DMS114 treated with DMSO at 0.1 percent for 48 hours (cell line): ENCODE data around the gene EGFL7.
A peak's percentile ranks its signal among the peaks of the same experiment; 100 is the strongest.

ENCODE experiments used
- DNase-seq: peaks from one replicate; lab custom pipeline; 2025; ENCODE audit not compliant: unreplicated experiment; lab: John Stamatoyannopoulos, UW

Gene EGFL7

DNA sequence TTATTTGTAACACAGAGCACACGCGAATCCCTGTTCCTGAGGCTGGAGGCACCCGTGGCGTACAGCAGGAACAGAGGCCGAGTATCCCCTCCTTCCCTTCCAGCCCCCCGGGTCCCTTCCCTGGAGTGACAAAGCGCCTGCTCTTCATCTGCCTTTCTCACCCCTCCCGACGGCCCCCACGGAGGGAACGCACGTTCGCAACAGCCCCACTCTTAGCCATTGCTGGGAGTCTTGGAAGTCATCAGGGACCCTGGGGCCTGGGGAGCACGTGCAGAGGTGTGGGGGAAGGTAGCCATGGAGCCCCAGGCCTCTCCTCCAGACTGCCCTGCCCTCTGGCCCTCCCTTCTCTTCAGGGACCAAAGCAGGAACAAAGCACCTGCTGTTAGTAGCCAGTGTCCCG lies 22.1 kb downstream of the EGFL7 start:
- DNase-seq = no peak

DNA sequence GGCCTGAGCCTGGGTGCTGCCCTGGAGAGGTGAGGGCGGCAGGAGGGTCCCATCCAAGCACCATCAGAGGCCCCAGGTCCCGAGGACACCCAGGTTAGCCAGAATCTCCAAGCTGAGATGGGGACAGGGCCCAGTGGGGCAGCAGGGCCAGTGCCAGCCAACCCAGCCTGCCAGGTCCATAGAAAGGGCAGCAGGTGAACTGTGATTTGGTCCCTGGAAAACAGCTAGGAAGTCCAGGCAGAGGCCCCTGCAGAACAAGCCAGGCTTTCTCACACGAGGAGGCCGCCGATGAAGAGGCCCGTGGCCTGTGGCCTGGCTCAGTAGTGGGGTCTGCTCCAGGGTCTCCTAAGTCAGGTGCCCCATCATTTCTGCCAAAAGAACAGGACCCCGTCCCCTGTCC lies 22.5 kb downstream of the EGFL7 start:
- no peak for DNase-seq

DNA sequence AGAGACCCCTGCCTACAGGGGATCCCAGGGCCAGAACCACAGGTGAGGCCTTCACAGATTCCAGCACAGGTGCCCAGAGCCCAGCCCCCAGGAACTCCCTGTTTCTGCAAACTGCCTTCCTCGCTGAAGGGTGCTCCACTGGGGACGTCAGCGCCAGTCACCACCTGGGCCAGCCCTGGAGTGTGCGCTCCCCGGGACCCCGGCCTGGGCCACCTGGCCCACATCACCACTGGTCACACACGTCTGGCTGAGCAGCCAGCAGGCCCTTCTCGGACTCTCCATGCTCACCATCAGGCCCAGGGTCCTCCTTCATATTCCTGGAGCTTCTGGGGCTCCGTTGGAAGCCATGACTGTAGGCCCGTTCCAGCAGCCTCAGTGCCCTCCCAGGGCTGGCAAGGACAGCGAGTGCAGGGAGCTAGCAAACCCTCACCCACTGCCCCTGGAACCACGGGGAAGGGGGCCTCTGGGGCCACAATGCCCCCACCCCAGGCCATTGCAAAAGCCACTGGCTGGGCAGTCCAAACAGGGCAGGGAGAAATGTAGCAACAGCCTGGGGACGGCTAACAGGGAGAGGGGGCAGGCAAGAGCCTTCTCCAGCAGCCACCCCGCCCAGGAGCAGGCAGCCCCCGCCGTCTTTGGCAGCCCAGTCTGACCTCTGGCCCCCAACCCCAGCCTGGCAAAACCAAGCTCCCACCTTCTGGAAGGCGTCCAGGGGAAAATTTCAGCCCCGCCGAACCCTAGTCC lies 23.2 kb downstream of the EGFL7 start:
- DNase-seq = no peak

DNA sequence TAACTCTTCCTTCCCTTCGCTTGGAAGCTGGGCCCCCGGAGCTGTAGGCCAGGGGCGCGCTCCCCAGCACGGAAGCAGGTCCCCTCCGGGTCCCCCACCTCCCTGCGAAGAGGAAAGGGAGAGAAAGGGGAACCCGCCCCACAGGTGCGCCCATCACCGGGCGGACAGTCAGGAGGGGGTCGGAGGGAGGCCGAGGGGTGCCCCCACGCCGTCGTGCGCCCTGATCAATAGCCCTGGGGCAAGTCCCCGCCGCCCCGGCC lies 23.7 kb downstream of the EGFL7 start:
- no peak for DNase-seq

DNA sequence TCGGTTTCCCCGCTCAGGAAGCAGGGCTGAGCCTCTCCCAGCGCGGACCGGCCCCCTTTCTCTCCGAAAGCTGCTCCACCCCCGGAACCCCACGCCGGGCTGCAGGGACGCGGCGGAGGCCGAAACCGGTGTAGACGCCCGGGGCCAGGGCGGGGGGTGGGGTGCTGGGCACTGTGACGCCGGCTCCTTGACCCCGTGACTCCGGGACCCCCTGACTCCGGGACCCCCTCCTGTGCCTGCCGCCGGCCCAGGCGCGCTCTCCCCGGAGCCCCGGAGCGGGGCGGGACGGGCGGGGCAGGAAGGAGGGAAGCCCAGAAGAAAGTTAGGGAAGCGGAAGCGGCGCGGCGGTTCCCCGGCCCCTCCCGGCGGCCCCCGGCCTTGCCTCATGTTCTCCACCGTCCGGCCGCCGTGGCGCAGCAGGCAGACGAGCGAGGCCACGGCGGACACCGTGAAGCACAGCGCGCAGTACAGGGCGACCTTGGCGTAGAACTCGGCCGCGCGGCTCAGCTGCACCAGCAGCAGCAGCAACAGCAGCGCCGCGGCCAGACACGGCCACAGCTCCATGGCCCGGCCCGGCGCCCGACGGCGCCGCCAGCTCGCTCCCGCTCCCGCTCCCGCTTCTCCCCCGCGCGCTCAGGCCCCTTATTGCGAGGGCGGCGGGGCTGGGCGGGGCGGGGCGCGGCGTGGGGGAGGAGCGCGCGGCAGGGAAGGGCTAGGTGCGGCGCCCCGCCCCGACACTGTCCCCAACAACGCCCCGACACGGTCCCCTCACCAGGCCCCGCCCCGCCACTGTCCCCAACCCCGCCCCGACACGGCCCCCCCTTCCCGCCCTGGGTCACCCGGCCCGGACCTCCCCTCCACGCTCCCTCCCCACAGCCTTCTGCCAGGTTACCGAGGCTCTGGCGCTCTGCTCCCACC lies 24.3 kb downstream of the EGFL7 start, which contains the start of gene AGPAT2:
Gene AGPAT2 (minus strand): TSS at position 664 of the 918 bp plus-strand sequence. CDS start 100 bp downstream, at position 564.
- DNase-seq = peak; percentile 41

DNA sequence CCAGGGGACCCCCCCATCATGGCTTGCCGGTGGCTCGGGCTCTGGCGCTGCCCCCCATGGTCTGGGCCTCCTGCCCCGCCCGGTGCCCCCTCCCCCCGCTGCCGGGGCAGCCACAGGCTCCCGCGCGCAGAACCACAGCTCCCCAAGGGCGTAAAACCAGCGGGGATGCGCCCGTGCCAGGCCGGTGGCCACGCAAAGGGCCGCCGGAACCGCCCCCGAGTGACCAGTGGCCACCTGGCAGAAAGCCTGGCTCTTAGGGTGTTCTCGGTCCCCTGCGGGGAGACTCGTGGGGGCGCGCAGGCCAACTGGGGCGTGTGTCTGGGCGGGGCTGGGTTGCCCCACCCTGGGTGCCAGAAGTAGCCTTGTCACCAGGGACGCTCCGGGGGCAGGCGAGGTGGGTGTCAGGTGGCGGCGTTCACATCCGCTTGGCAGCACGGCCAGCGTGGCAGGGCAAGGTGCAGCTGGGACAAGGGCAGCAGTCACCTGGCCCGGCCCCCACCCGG lies 25.1 kb downstream of the EGFL7 start:
- no peak for DNase-seq

DNA sequence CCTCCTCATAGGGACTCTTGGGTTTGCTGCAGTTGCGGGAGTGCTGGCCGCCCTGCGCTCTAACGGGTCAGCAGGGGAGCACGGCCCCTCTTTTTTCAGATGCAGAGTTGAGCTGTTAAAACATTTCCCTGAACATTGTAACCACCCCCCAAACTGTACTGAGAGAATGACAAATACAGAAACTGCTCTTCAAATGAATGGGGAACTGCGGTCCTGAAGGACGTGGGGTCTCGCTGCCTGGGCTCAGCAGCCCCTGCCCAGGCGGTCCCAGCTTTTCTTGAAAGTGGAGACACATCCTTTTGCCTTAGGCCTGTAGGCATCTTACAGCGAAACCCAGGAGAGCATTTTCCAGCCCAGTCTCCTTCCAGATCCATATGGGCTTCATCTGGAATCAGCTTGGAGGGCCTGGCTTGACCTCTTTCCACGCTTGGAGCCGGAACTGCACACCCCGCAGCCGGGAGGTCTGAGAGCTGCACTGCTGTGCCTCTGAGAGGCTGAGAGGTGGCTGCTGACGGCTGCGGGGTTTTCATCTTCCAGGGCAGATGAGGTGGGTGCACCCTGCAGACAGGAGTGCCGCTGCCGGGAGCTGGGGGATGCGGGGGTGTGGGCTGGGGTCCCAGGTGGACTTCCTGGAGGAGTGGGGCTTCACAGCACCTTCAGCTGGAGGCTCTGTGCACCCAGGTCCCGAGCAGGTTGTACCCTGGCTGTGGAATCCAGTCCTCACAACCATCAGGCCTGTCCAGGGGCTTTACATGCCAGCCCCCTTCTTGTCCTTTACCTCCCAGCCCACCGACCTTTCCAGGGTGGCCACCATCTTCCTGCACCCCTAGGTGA lies 25.8 kb downstream of the EGFL7 start:
- DNase-seq = no peak

DNA sequence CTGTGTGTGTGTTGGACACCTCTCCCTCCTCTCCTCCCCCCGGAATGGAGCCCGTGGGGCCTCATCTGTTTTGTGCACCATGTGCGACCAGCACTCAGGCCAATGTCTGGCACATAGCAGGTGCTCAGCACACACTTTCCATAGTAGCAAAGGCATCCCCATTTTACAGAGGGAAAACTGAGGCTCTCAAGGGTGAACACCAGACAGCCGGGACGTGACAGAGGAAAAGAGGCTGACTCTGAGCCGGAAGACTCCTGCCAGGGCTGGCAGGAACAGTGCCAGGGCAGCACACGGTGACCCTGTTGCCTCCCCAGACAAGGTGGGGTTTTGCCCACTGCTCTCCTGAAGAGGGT lies 26.4 kb downstream of the EGFL7 start:
- DNase-seq = no peak

DNA sequence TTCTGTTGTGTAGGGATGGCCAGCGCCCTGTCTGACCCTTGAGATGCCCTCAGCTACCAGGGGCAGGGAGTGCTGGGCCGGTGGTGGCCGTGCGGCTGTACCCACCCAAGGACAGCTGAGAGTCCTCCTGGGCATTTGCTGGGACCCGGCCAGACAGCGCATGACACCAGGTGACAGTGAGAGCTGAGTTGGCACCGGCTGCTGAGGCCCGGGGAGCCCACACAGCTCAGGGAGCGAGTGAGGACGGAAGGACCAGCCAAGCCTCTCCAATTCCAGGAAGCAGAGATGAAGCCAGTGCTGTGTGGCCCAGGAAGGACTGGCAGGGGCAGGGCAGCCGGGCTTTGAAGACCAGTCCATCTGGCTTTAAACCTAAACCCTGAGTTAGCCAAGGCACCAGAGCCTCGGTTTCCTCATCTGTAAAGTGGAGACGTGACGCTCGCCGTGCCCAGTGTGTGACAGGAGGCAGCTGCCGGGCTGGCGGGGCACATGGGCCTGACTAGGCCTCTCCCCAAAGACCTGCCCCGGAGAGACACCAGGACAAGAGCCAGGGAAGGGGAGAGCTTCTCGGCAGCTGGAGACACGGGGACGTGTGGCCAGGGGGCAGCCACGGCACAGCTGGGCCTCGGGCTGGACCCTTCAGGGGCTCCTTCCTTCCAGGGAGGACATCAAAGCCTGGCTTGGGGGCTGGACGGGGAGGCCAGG lies 27.5 kb downstream of the EGFL7 start:
- DNase-seq = no peak

DNA sequence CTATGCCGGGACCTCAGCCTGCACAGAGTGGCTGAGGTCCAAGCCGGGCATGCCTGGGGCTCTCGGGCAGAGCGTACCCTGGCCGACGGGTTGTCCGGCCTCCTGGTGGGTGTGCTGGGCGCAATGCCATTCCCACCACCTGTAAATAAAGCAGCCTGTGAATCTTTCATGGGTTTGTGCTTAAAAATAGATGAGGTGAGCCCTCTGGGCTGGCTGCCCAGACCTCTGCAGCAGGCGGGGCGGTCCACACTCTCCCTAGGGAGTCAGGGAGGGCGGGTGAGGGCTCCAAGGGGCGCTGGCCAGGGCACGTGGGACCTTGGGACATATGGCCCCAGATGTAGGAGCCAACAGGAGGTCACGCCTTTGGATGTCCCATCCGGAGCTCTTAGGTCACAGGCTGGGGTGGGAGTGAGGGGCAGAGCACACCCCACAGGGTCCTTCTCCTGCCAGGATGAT lies 28.1 kb downstream of the EGFL7 start:
- no peak for DNase-seq

DNA sequence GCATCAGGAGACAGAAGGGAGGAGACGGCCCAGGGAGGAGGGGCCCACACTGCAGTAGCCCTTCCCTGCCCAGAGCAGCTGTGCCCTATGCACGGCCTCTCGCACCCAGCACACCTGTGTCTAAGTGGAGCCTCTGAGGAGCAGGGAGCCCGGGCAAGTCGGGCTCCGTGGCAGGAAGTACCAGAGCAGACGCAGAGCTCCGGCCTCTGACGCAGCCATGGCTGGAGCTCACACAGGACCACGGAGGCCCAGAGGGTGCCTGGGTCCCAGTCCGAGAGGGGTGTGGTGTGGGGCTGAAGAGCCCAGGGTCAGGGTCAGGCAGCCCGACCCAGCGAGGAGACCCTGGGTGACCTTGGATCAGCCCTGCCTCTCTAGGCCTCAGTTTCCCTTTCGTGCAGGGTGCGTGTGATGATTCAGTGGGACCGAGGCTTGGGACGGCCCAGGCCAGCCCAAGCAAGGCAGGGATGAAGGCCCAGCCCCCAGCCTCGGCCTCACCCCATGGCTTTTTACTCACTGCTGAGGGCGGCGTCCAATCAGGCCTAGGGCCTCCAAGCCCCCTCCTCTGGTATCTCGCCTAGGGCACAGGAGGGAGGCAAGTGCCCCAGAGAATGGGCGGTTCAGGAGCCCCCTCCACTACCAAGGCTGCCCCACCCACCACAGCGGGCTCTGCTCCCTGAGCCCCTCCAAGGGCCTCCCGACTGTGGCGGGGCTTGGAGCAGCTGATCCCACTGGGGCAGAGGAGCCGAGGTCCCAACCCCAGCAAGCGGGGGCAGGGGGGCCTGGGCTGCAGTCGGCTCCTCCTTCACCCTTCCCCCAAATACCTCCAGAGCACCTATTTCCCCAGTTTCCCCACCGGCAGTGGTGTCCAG lies 28.8 kb downstream of the EGFL7 start:
- DNase-seq = no peak

DNA sequence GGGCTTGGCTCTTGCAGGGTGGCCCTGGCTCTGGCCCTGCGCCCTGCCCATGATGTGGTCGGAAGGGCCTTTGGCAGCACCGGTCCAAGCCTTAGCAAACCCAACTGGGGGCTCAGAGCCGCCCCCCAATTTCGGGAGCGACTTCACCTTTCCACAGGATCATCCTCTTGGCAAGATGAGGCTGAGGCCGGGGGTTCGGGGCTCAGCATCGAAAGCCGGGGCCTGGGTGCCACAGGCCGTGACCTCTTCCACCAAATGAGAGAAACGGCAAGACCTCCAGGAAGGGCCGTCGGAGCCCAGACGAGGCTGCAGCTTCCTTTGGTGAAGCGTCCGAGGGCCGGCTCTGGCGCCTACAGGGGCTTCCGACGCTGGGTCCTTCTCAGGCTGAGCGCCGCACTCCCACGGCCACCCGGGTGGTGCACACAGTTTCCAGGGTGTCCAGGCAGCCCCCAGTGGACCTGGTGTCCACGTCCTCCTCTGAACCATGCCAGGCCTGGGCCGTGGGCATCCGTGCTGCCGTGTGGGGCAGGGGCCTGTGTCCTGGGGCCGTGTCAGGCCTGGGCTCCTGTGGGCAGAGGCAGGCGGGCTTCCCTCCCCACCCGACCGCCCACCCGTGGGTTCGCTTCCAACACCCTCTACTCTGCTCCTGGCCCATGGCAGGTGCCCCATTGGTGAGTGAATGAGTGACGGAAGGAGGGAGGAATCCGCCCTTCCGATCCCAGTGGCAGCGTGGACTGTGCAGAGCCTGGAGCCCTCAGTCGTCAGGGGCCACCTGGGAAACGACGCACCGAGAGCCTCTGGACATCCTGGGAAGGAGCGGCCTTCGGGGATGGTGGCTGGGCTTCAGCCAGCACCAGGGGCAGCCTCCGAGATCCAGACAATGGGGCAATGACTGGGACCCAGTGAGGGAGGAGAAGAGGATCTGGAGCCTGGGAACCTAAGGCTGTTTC lies 29.7 kb downstream of the EGFL7 start:
- no peak for DNase-seq

DNA sequence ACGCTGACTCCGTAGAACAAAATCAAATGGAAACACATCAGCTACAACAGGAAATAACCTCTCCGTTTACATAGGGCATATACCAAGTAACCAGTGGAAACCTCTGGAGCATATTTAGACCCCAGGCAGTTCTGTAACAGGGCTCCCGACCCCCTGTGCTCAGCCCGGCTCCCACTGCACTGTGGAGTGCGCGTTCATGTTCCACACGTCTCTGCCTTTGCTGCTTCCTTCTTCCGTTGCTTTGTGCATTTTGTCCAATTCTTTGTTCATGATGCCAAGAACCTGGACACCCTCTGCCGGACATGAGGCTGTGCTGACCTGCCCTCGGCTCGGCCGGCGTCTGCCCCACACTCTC lies 30.4 kb downstream of the EGFL7 start:
- DNase-seq = no peak

DNA sequence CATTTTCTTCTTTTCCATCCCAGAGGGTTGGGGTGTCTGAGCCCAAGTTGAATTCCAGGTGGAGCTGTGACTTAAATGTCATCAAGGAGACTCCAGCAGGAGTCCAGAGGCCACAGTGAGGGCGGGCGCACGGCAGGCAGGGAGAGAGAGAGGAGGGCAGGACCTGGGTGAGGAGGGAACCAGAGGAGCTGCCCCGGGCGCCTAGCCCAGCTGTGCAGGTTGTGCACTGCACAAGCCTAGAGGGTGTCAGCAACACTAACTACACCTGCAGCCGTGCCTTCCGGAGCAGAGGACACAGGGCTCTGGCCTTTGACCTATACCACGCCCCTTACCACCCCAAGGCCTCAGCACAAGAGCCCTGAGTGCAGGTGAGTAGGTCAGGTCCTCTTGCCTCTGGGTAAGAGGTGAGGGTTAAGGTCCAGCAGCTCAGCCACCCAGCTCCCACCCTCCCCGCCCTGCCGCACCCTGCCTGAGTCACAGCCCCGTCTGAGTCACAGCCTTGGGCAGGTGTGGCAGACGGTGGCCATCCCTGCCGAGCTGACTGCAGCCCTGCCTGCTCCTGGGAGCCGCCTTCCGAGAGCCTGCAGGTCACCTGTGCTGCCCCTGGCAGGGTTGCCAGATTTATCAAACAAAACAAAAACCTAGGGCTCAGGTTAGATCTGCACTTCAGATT lies 30.9 kb downstream of the EGFL7 start:
- no peak for DNase-seq

DNA sequence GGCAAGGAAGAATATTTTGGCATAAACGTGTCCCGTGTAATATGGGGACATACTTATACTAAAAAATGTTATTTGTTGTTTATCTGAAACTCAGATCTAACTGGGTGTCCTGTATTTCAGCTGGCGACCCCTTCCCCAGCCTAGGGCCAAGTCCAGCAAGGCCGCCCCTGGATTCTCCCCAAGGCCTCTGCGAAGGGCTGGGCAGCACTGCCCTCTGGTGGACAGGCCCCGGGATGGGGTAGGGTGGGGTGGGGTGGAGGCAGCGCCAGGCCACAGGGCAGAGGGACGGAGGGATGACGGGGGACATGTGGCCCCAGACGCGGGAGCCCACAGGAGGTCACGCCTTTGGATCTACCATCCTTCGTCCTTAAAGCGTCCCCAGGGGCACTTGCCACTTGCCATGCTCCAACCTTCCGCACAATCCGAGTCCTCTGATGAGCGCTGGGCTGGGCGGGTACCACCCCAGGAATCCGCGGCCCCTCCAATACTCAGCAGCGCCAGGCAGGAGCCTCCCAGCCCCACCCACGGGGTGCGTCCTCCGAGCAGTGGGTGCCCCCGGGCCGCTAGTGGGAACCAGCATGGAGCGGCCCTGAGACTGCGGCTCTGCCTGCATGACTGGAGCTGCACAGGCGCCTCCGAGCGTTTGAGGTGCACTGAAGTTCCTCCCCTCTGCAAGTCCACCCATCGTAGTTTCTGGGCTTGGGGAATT lies 31.6 kb downstream of the EGFL7 start:
- DNase-seq = peak; percentile 9

DNA sequence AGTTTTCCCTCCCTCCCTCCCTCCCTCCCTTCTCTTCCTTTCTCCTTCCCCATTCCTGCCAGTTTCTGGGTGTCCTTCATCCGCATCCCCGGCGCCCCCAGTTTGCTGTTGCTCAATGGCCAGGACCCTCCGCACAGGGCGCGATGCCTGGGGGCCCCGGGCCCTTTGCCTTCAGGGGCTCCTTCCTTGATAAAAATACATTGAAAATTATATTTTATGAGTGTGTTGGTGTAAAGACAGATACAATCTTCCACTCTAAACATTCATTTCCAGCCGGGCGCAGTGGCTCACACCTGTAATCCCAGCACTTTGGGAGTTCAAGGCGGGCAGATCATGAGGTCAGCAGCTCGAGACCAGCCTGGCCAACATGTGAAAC lies 32.1 kb downstream of the EGFL7 start:
- DNase-seq = no peak

DNA sequence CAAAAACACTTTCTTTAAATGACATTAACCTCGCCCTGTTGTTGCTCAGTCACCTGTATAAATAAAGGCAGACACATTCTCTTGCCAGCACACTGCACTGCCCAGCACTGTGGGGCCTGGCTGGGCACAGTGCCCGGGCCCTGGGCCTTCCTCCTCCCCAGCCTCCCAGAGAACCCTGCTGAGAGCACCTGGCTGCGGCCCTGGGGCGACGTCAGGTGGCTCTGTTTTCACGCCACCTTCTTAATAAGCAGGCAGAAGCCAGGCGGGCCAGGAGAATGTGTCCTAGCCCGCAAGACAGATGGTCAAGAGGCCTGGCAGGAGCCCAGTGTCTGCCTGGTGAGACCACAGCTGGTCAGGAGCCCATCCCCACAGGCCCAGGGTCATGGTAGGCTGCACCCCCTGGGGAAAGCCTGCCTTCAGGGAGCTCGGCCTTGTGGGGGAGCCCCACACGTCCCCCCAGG lies 32.7 kb downstream of the EGFL7 start:
- DNase-seq = no peak

DNA sequence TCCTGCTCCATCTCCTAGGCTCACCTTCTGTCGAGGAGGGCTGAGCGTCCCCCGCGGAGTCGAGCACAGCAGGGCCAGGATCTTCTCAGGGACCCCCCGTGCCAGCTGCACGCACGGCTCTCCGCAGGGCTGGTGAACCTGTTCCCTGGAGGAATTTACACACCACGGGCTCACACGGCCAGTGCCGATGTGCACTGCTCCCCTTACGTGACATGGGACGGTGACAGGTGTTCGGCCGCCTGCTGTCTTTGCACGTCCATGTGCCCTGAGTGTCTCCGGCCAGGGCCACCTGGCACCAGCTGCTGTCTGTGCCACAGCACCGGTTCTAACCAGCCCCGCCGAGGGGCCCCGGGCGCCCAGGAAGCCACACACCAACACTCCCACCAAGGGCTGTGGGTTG lies 33.2 kb downstream of the EGFL7 start:
- no peak for DNase-seq
